Erythroblast (primary cell): ENCODE measurements around the gene HASPIN.

ENCODE experiments used
- GATA1 ChIP-seq: IDR thresholded peaks from 2 replicates; pipeline ENCODE4 v1.6.1; 2011; ENCODE audit warnings: low read depth, mild to moderate bottlenecking, control low read depth, low read length, moderate library complexity
- POLR2A ChIP-seq: IDR thresholded peaks from 2 replicates; pipeline ENCODE4 v1.6.1; 2011; ENCODE audit warnings: mild to moderate bottlenecking, low read length

GRCh38 chr17:3693141-3693540, 30.6 kb upstream of the HASPIN start:
- TF ChIP-seq POLR2A = no peak
- no peak for TF ChIP-seq GATA1
